Gastrocnemius medialis (tissue), 4 donors: ENCODE measurements around the gene LRRTM1.

Source experiments
- POLR2A ChIP-seq, 2 donors: fragments of 450-650 bp; IDR thresholded peaks; one replicate each; pipeline ENCODE4 v1.6.1; 2017; ENCODE audit warnings: antibody characterized with exemption in 2 of 2, mild to moderate bottlenecking in 2 of 2, moderate library complexity in 2 of 2
- TF ChIP-seq, protein P1 (sequence below), 5 experiments: fragments of 450-650 bp in 3 of 5; fragments of 200-600 bp in 2 of 5; sonication (generic) in 2 of 5; IDR thresholded peaks in 4 of 5; conservative IDR thresholded peaks in 1 of 5; 1 replicate in 4 of 5; 2 replicates in 1 of 5; pipeline ENCODE4 v1.5.1; 2016 to 2019; ENCODE audit warnings: antibody characterized with exemption in 5 of 5, mild to moderate bottlenecking in 3 of 5, moderate library complexity in 3 of 5

DNA sequence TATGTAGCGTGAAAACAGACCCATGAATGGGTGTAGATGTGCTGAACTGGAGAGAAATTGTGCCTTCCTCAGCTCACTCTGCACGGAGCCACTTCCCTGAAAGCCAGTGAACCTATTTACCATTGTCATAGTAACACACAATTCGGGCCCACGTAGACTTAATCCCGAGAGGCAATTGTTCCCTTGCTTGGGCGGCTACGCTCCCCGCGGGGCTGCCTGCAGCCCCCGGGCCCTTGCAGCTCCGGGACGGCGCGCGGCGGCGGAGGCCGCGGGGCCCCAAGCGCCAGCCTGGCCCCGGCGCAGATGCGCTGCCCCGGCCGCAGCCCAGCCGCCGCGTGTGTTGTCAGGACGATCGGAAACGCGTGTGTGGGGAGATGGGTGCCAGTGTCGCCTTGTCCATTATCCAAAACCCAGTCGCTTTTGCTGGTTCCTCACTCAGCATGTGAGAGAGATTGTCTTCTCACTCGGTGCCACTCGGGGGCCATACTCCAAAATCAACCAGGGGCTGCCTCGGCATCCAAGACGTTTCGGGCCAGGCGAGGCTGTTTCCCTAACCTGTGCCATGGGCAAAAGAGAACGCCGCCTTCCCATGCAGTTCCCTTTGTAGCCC is 17.9 kb upstream of the LRRTM1 start:
- TF ChIP-seq, protein P1, sequence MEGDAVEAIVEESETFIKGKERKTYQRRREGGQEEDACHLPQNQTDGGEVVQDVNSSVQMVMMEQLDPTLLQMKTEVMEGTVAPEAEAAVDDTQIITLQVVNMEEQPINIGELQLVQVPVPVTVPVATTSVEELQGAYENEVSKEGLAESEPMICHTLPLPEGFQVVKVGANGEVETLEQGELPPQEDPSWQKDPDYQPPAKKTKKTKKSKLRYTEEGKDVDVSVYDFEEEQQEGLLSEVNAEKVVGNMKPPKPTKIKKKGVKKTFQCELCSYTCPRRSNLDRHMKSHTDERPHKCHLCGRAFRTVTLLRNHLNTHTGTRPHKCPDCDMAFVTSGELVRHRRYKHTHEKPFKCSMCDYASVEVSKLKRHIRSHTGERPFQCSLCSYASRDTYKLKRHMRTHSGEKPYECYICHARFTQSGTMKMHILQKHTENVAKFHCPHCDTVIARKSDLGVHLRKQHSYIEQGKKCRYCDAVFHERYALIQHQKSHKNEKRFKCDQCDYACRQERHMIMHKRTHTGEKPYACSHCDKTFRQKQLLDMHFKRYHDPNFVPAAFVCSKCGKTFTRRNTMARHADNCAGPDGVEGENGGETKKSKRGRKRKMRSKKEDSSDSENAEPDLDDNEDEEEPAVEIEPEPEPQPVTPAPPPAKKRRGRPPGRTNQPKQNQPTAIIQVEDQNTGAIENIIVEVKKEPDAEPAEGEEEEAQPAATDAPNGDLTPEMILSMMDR (IDR thresholded peaks at IDR 0.05 in 4 of 5, conservative IDR thresholded peaks at IDR 0.05 in 1 of 5): no peak
- TF ChIP-seq POLR2A (IDR thresholded peaks at IDR 0.05): no peak
